Ishikawa (cell line): Measurements from ENCODE around the gene BCAP31.

ENCODE experiments used
- CEBPB ChIP-seq: IDR thresholded peaks from 2 replicates; pipeline ENCODE4 v1.6.1; 2012
- CREB1 ChIP-seq: IDR thresholded peaks from 2 replicates; pipeline ENCODE4 v1.6.1; 2012; ENCODE audit warnings: low read depth
- EGR1 ChIP-seq: IDR thresholded peaks from 2 replicates; pipeline ENCODE4 v1.6.1; 2012
- EP300 ChIP-seq: IDR thresholded peaks from 2 replicates; pipeline ENCODE4 v1.6.1; 2012; ENCODE audit warnings: borderline replicate concordance
- MAX ChIP-seq: IDR thresholded peaks from 2 replicates; pipeline ENCODE4 v1.6.1; 2012
- NFIC ChIP-seq: IDR thresholded peaks from 2 replicates; pipeline ENCODE4 v1.6.1; 2012
- YY1 ChIP-seq: IDR thresholded peaks from 2 replicates; pipeline ENCODE4 v1.6.1; 2012; ENCODE audit warnings: low read depth
- TF ChIP-seq, protein P1 (sequence below): IDR thresholded peaks from 2 replicates; pipeline ENCODE4 v1.6.1; 2012; ENCODE audit warnings: low read depth, mild to moderate bottlenecking

GRCh38 chrX:153671589-153672530 is 52.3 kb downstream of the BCAP31 start:
- TF ChIP-seq MAX (no peak), CEBPB (no peak), EGR1 (no peak), YY1 (no peak), CREB1 (no peak), EP300 (no peak), NFIC (no peak)
- TF ChIP-seq, protein P1, sequence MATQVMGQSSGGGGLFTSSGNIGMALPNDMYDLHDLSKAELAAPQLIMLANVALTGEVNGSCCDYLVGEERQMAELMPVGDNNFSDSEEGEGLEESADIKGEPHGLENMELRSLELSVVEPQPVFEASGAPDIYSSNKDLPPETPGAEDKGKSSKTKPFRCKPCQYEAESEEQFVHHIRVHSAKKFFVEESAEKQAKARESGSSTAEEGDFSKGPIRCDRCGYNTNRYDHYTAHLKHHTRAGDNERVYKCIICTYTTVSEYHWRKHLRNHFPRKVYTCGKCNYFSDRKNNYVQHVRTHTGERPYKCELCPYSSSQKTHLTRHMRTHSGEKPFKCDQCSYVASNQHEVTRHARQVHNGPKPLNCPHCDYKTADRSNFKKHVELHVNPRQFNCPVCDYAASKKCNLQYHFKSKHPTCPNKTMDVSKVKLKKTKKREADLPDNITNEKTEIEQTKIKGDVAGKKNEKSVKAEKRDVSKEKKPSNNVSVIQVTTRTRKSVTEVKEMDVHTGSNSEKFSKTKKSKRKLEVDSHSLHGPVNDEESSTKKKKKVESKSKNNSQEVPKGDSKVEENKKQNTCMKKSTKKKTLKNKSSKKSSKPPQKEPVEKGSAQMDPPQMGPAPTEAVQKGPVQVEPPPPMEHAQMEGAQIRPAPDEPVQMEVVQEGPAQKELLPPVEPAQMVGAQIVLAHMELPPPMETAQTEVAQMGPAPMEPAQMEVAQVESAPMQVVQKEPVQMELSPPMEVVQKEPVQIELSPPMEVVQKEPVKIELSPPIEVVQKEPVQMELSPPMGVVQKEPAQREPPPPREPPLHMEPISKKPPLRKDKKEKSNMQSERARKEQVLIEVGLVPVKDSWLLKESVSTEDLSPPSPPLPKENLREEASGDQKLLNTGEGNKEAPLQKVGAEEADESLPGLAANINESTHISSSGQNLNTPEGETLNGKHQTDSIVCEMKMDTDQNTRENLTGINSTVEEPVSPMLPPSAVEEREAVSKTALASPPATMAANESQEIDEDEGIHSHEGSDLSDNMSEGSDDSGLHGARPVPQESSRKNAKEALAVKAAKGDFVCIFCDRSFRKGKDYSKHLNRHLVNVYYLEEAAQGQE = no peak
